Measurements from ENCODE around the gene LASP1. TPM values are rescaled to one million over a fixed set of nuclear protein-coding genes. Genes with fewer than 3 reads are reported as not detected.

Gene LASP1
- total and polyA plus RNA-seq, 2 of the 8 experiments (the other 6 are each of a cell fraction or from before 2014, with no cell fraction given): 114 to 180 TPM

GRCh38 chr17:38920374-38921291, 50.8 kb downstream of the LASP1 start:
- Histone ChIP-seq H3K23me2 (ENCODE audit: low read depth, low read length) (no peaks in the 10 kb centered on the region), H4K8ac (ENCODE audit: extremely low read depth, insufficient read depth, low read length) (no peak overlapping the region), H3K9me3 (ENCODE audit: insufficient read depth in 2 of 2, low read depth in 1 of 2, low read length in 1 of 2) (no peaks in the 10 kb centered on the region), H2BK15ac (ENCODE audit: low read length) (no peak overlapping the region), H3K56ac (replicated peaks; ENCODE audit: insufficient read length, low read depth, low read length) (no peak overlapping the region), H3K27me3 (replicated peaks in 1 of 4; ENCODE audit: control insufficient read depth in 3 of 4, extremely low read depth in 1 of 4, insufficient read depth in 3 of 4, low read length in 3 of 4) (no peaks in the 10 kb centered on the region), H2AK5ac (ENCODE audit: low read depth, low read length) (no peak overlapping the region), H4K5ac (ENCODE audit: insufficient read length, low read depth, low read length) (no peak overlapping the region), H3K79me2 (ENCODE audit: control insufficient read depth in 1 of 2, insufficient read depth in 2 of 2, low read length in 2 of 2) (no peaks in the 10 kb centered on the region), H2AFZ (ENCODE audit: low read length) (no peak overlapping the region), H3K36me3 (ENCODE audit: control insufficient read depth in 2 of 4, insufficient read depth in 4 of 4, low read length in 3 of 4) (peaks cover 6 to 18% (median 15%) of the 10 kb centered on the region in 4 experiments; a peak in 7 of 8 replicates), H3K23ac (ENCODE audit: insufficient read length) (no peak overlapping the region), H3K4ac (replicated peaks; ENCODE audit: insufficient read length, low read depth, low read length) (no peak overlapping the region), H3K4me3 (ENCODE audit: extremely low read depth in 1 of 4, insufficient read depth in 2 of 4, low read depth in 3 of 4, low read length in 4 of 4) (no peak overlapping the region), H3K9ac (replicated peaks in 1 of 4; ENCODE audit: extremely low read depth in 1 of 4, low read depth in 3 of 4, low read length in 3 of 4) (no peak overlapping the region), H3K18ac (ENCODE audit: extremely low read depth, low read length) (no peak overlapping the region), H2BK20ac (ENCODE audit: low read length) (no peak overlapping the region), H3K4me1 (replicated peaks in 1 of 4; ENCODE audit: control insufficient read depth in 3 of 4, insufficient read depth in 4 of 4, low read length in 3 of 4) (peaks cover 0 to 12% (median 8%) of the 10 kb centered on the region in 4 experiments; a peak in 6 of 7 replicates), H4K91ac (replicated peaks; ENCODE audit: insufficient read length, low read length) (no peak overlapping the region), H3K4me2 (ENCODE audit: insufficient read depth in 1 of 2, low read depth in 2 of 2, low read length in 2 of 2) (no peak overlapping the region), H2BK5ac (ENCODE audit: low read depth, low read length) (no peak overlapping the region), H2BK12ac (ENCODE audit: low read depth, low read length) (no peak overlapping the region), H3K27ac (ENCODE audit: low read depth, low read length) (no peak overlapping the region), H2BK120ac (replicated peaks; ENCODE audit: low read depth, low read length) (no peak overlapping the region), H4K20me1 (replicated peaks in 1 of 2; ENCODE audit: control insufficient read depth in 1 of 2, insufficient read depth in 2 of 2, low read length in 2 of 2) (peaks cover 3 to 6% of the 10 kb centered on the region in 2 experiments), H3K14ac (ENCODE audit: insufficient read length) (no peak overlapping the region), H3K79me1 (ENCODE audit: low read depth, low read length) (no peaks in the 10 kb centered on the region)
- FAIRE-seq (no peak), DNase-seq (ENCODE audit: low read depth in 1 of 2, low spot score in 2 of 2) (no peak)
- WGBS, 2 experiments (ENCODE audit: extremely low coverage in 1 of 2, insufficient coverage in 1 of 2, insufficient read length in 1 of 2, insufficient replicate concordance in 2 of 2, low coverage in 1 of 2, low lambda C conversion rate in 2 of 2, missing lambda C conversion rate in 1 of 2): 92% methylated on average over 9 of the region's 9 CpGs; no CpG with 5 or more reads in 1 of the 2 experiments
- POLR2A ChIA-PET (ENCODE audit: partially characterized antibody): interaction anchor here (1.1 to 14.4 kb wide), 5 partner anchors 12 to 73 kb away, joined by 3 to 98 read pairs (median 50); partner anchors contain the start of genes LASP1 and RPL23
- CTCF ChIA-PET (ENCODE audit: partially characterized antibody): interaction anchor here (0.9 to 5.2 kb wide), 7 partner anchors 8 to 233 kb away, joined by 3 to 36 read pairs (median 7); no protein-coding TSS in a partner anchor
- no peak for TF ChIP-seq EGR1 (IDR thresholded peaks at IDR 0.05; ENCODE audit: borderline replicate concordance, low read depth, low read length)
- no peak for TF ChIP-seq CTCF (IDR thresholded peaks at IDR 0.05; ENCODE audit: control extremely low read depth in 1 of 3, insufficient read depth in 1 of 3, low read depth in 1 of 3, low read length in 3 of 3)
- no peak for TF ChIP-seq CREB1 (IDR thresholded peaks at IDR 0.05)
- no peak for TF ChIP-seq CBX5 (IDR thresholded peaks at IDR 0.05; ENCODE audit: low read depth, low read length)
- no peak for TF ChIP-seq ASH2L (IDR thresholded peaks at IDR 0.05; ENCODE audit: low read length)
- TF ChIP-seq SIN3A (conservative IDR thresholded peaks at IDR 0.05 in 1 of 2, IDR thresholded peaks at IDR 0.05 in 1 of 2; ENCODE audit: low read depth in 1 of 2, low read length in 2 of 2): no peak
- TF ChIP-seq RXRA (IDR thresholded peaks at IDR 0.05; ENCODE audit: insufficient read depth, low read depth, low read length): no peak
- TF ChIP-seq SIRT6 (IDR thresholded peaks at IDR 0.05; ENCODE audit: low read length): no peak
- TF ChIP-seq POU5F1 (IDR thresholded peaks at IDR 0.05; ENCODE audit: low read depth, low read length): no peak

Measured in H1 (cell line).